ENCODE results near the gene TBC1D1. TPM values are rescaled to one million over a fixed set of nuclear protein-coding genes. Genes with fewer than 3 reads are reported as not detected.

The TBC1D1 gene
- total and polyA plus RNA-seq, 2 of the 8 experiments (the other 6 are each of a cell fraction or from before 2014, with no cell fraction given): 96.9 to 162 TPM

- H3K36me3 ChIP-seq (ENCODE audit: control insufficient read depth in 2 of 4, insufficient read depth in 4 of 4, low read length in 3 of 4): no peaks in the 10 kb centered on the region
- H3K9ac ChIP-seq (replicated peaks in 1 of 4; ENCODE audit: extremely low read depth in 1 of 4, low read depth in 3 of 4, low read length in 3 of 4): no peak overlapping the region
- H3K14ac ChIP-seq (ENCODE audit: insufficient read length): no peak overlapping the region
- 0 out of 4 replicates have a peak overlapping the region, but pooled peaks of 1 of the 2 experiments have one; percentile 6 for H3K4me2 ChIP-seq (ENCODE audit: insufficient read depth in 1 of 2, low read depth in 2 of 2, low read length in 2 of 2)
- ChIA-PET POLR2A (ENCODE audit: partially characterized antibody) (interaction anchor here (3.8 kb wide), 1 partner anchor 26 kb away, joined by 15 read pairs; no protein-coding TSS in a partner anchor), CTCF (ENCODE audit: partially characterized antibody) (interaction anchor here (1.0 to 1.2 kb wide), 2 partner anchors 10 to 11 kb away, joined by 3 read pairs; no protein-coding TSS in a partner anchor)
- peak overlapping the region; percentile 30; the same call in 1 of the 2 replicates for H2BK5ac ChIP-seq (ENCODE audit: low read depth, low read length)
- WGBS, 2 experiments (ENCODE audit: extremely low coverage in 1 of 2, insufficient coverage in 1 of 2, insufficient read length in 1 of 2, insufficient replicate concordance in 2 of 2, low coverage in 1 of 2, low lambda C conversion rate in 2 of 2, missing lambda C conversion rate in 1 of 2): 65% methylated on average over 3 of the region's 3 CpGs; no CpG with 5 or more reads in 1 of the 2 experiments
- H2BK120ac ChIP-seq (replicated peaks; ENCODE audit: low read depth, low read length): no peak overlapping the region
- H2BK20ac ChIP-seq (ENCODE audit: low read length): peak overlapping the region; percentile 2; the same call in 1 of the 2 replicates
- no peak overlapping the region for H2BK15ac ChIP-seq (ENCODE audit: low read length)
- peak overlapping the region; percentile 77; the same call in 1 of the 2 replicates for H2AK5ac ChIP-seq (ENCODE audit: low read depth, low read length)
- no peak overlapping the region for H4K8ac ChIP-seq (ENCODE audit: extremely low read depth, insufficient read depth, low read length)
- no peak overlapping the region; the same call in 1 of the 2 replicates for H3K27ac ChIP-seq (ENCODE audit: low read depth, low read length)
- peaks cover 9 to 28% (median 20%) of the 10 kb centered on the region in 4 experiments; a peak in 6 of 7 replicates for H3K4me1 ChIP-seq (replicated peaks in 1 of 4; ENCODE audit: control insufficient read depth in 3 of 4, insufficient read depth in 4 of 4, low read length in 3 of 4)
- no peak overlapping the region for H3K23ac ChIP-seq (ENCODE audit: insufficient read length)
- H3K4me3 ChIP-seq (ENCODE audit: extremely low read depth in 1 of 4, insufficient read depth in 2 of 4, low read depth in 3 of 4, low read length in 4 of 4): no peak overlapping the region; a peak in 1 of 8 replicates
- DNase-seq (ENCODE audit: low read depth in 1 of 2, low spot score in 2 of 2) (no peak), FAIRE-seq (peak; percentile 65)
- peaks cover 0 to 2% of the 10 kb centered on the region in 2 experiments for H4K20me1 ChIP-seq (replicated peaks in 1 of 2; ENCODE audit: control insufficient read depth in 1 of 2, insufficient read depth in 2 of 2, low read length in 2 of 2)
- peaks cover 15% of the 10 kb centered on the region; the same call in 1 of the 2 replicates for H3K79me1 ChIP-seq (ENCODE audit: low read depth, low read length)
- no peaks in the 10 kb centered on the region for H3K23me2 ChIP-seq (ENCODE audit: low read depth, low read length)
- no peak overlapping the region for H4K5ac ChIP-seq (ENCODE audit: insufficient read length, low read depth, low read length)
- peak overlapping the region; percentile 95; the same call in 1 of the 2 replicates for H2BK12ac ChIP-seq (ENCODE audit: low read depth, low read length)
- H3K27me3 ChIP-seq (replicated peaks in 1 of 4; ENCODE audit: control insufficient read depth in 3 of 4, extremely low read depth in 1 of 4, insufficient read depth in 3 of 4, low read length in 3 of 4): no peaks in the 10 kb centered on the region
- H3K56ac ChIP-seq (replicated peaks; ENCODE audit: insufficient read length, low read depth, low read length): no peak overlapping the region
- H3K18ac ChIP-seq (ENCODE audit: extremely low read depth, low read length): no peak overlapping the region; the same call in 1 of the 2 replicates
- H4K91ac ChIP-seq (replicated peaks; ENCODE audit: insufficient read length, low read length): no peak overlapping the region
- no peak overlapping the region for H3K4ac ChIP-seq (replicated peaks; ENCODE audit: insufficient read length, low read depth, low read length)
- H2AFZ ChIP-seq (ENCODE audit: low read length): no peak overlapping the region
- H3K79me2 ChIP-seq (ENCODE audit: control insufficient read depth in 1 of 2, insufficient read depth in 2 of 2, low read length in 2 of 2): peaks cover under 1 to 67% of the 10 kb centered on the region in 2 experiments
- no peaks in the 10 kb centered on the region for H3K9me3 ChIP-seq (ENCODE audit: insufficient read depth in 2 of 2, low read depth in 1 of 2, low read length in 1 of 2)
- TF ChIP-seq CTCF (IDR thresholded peaks at IDR 0.05; ENCODE audit: control extremely low read depth in 1 of 3, insufficient read depth in 1 of 3, low read depth in 1 of 3, low read length in 3 of 3) (no peak), TAF7 (optimal IDR thresholded peaks at IDR 0.05; ENCODE audit: borderline replicate concordance, low read depth, low read length) (no peak), NANOG (IDR thresholded peaks at IDR 0.05; ENCODE audit: insufficient read depth, low read depth, low read length, poor library complexity, severe bottlenecking) (no peak), BACH1 (IDR thresholded peaks at IDR 0.05; ENCODE audit: low read length) (no peak), RFX5 (IDR thresholded peaks at IDR 0.05; ENCODE audit: borderline replicate concordance, low read depth, low read length) (no peak), CBX5 (IDR thresholded peaks at IDR 0.05; ENCODE audit: low read depth, low read length) (no peak), HDAC6 (IDR thresholded peaks at IDR 0.05; ENCODE audit: low read depth, low read length) (no peak), POLR2A (IDR thresholded peaks at IDR 0.05; ENCODE audit: control extremely low read depth in 1 of 2, low read depth in 2 of 2, low read length in 2 of 2) (no peak), CEBPB (IDR thresholded peaks at IDR 0.05; ENCODE audit: low read depth, low read length) (peak; percentile 59; the same call in 1 of the 2 replicates), GTF2F1 (IDR thresholded peaks at IDR 0.05; ENCODE audit: borderline replicate concordance, low read depth, low read length) (no peak)
Measured at GRCh38 chr4:38002451-38003071, 111.7 kb downstream of the TBC1D1 start.
